Left hindlimb (tissue), 1 donor: Measurements from ENCODE around the gene CREBZF.
A peak's percentile ranks its signal among the peaks of the same experiment; 100 is the strongest.
"Not testable (repeated sequence)": the region's sequence is repeated elsewhere in the genome, so short reads cannot be mapped to it uniquely, and the experiment has no call there.

Experiments used
- DNase-seq: peaks from one replicate; pipeline ENCODE4 v3.0.0-alpha.2; 2018

The CREBZF gene

DNA sequence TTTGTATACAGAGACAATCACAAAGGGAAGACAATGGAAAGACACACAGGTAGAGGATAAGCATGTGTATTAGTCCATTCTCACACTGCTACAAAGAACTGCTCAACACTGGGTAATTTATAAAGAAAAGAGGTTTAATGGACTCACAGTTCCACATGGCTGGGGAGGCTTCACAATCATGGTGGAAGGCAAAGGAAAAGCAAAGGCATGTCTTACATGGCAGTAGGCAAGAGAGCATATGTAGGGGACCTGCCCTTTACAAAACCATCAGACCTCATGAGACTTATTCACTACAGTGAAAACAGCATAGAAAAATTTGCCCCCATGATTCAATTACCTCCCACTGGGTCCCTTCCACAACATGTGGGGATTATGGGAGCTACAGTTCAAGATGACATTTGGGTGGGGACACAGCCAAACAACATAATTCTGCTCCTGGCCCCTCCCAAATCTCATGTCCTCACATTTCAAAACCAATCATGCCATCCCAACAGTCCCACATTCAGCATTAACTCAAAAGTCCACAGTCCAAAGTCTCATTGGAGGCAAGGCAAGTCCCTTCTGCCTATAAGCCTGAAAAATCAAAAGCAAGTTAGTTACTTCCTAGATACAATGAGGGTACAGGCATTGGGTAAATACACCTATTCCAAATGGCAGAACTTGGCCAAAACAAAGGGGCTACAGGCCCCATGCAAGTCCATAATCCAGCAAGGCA, 6.2 kb upstream of the CREBZF start:
- DNase-seq = not testable (repeated sequence)

- no peak for DNase-seq
Observed at GRCh38 chr11:85668157-85668556, 3.2 kb upstream of the CREBZF start.

DNA sequence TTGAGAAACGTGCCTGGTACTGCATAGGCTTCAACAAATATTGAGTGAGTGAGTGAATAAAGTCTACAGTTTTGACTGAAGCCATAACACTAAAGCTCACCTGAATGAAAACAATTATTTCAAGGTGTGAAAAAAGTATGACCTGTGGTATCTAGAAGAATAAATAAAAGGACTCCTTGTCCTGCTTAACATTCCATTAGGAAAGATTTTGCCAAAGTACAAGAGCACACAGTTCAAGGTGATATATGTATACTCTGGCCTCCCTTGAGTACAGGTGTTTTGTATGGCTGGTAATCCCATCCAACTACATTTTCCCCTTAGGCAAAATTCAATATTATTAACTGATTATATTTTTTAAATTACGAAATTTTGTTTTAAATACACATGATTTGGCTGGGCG, 1.8 kb upstream of the CREBZF start:
- DNase-seq = no peak

GRCh38 chr11:85665733-85666132, 804 bp upstream of the CREBZF start:
- DNase-seq = no peak

DNA sequence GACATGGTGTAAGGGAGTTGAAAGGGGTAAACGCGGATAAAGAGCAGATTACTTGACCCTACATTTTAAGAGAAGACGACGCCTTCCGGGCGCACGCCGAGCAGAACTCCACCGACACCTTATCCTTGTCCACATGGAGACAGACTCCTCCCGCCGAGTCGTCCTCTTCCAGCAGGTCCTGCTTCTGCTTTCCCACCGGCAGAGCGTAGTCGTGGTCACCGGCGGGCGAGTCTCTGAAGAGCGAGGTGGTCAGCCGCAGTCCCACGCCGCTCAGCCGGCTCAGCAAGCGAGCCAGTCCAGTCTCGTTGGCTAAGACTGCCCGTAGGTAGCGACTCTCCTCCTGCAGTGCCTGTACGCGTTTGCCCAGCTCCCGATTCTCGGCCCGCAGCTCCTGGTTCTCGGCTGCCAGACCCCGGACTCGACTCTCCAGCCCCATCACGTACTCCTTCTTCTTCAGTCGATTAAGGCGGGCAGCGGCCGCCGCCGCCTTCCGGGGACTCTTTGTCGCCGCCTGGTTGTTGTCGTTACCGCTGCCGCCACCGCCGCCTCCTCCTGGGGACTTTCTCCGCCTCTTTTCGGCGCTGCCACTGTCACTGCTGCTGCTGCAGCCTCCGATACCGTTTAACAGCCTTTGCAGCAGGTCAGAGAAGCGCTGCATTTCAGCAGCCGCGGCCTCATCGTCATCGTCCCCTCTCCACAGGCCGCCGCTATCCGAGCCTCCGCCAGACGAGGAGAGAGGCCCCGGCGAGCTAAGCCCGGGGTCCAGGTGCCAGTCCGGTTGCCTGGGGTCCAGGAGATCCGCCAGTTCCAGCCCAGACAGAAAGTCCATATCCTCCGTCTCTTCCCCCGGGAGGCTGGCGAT, 945 bp downstream of the CREBZF start:
- DNase-seq = peak; percentile 85

- no peak for DNase-seq
Observed at GRCh38 chr11:85663080-85663752, 1.7 kb downstream of the CREBZF start.

- DNase-seq = no peak
Observed at GRCh38 chr11:85661972-85662664, 2.8 kb downstream of the CREBZF start.

DNA sequence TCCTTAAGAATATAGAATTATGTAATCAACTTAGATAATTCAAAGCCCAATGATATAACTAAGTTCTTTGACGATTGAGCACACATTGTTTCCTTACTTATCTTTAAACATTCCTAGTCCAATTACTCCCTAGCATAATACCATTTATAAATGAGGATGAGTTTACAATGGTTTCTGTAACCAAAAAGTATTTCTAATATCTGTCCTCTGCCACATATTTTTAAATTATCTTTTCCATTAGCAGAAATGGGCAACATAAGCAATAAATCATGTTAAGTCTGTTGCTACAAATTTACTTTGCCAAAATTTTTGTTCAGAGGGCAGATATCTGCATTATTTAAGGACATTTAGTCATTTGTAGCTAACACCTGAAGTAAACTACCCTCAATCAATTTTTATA, 6.7 kb downstream of the CREBZF start:
- no peak for DNase-seq

DNA sequence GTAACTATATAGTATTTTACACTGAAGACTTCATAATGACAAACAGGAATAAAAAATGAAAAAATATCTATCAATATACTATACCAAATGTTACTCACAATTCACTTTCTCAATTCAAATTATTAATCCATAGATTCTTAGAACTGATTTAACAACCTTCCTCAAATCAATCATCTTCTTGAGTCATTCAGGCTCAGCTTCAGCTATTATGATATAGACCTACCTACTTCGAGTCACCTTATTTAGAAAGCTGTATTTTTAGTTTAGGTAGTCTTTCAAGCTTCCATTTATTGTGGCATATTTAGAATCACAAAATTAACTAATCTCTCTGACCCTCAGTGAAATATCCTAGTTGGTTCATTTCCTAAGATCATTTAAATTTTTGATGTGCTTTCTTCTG, 8.2 kb downstream of the CREBZF start:
- no peak for DNase-seq

DNA sequence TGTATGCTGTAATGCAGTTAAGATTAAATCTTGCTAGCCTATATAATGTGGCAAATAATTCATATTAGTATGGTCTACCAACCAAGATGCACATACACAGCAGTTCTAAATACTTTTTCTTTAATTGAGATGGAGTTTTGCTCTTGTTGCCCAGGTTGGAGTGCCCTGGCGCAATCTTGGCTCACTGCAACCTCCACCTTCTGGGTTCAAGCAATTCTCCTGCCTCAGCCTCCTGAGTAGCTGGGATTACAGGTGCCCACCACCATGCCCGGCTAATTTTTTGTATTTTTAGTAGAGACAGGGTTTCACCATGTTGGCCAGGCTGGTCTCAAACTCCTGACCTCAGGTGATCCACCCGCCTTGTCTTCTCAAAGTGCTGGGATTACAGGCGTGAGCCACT, 10.6 kb downstream of the CREBZF start:
- not testable (repeated sequence) for DNase-seq

DNA sequence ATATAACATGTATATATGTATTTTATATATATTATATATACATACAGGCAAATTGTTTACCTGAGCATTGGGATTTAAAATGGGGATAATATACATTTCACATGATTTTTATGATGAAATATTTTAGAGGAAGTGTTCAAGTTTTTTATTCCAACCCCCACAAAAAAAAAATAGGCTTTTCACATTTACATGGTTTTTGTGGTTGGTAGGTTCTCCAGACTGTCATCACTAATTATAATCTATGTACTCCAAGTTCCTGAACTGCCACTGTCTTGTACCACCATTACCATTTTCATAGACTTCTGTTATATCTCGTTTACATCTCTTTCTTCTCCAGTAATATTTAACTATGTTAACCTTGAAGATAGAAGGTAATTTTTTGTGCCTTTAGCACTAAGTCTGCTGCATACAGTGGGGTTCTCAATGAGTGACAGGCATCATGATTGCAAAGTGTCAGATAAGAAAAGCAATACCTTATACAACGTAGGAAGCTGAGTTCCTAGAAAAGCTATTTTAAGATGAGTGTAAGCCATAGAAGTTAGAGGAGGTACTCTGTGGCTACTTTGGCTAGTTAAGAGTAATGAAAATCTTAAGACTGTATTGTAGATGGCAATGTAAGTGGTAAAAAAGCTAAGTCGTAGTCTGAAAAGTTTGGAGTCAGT, 12.0 kb downstream of the CREBZF start:
- DNase-seq = no peak

DNA sequence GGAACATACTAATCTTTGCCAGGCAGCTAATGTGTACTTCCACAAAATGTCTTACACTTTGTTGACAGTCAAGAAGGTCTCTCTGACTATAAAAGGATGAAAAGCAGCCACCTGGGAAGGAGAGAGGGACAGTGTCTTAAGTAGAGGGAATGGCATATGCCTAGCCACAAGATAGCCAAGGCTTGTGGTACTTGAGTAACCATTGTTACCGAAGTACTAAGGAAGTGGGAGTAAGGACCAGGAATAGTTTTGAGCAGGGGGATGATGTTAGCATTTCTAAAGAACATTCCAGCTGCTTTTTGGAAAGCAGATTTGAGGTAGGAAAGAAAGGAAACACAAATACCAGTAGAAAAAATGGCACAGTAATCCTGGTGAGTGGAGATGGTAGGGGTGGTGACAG, 13.8 kb downstream of the CREBZF start:
- no peak for DNase-seq

DNA sequence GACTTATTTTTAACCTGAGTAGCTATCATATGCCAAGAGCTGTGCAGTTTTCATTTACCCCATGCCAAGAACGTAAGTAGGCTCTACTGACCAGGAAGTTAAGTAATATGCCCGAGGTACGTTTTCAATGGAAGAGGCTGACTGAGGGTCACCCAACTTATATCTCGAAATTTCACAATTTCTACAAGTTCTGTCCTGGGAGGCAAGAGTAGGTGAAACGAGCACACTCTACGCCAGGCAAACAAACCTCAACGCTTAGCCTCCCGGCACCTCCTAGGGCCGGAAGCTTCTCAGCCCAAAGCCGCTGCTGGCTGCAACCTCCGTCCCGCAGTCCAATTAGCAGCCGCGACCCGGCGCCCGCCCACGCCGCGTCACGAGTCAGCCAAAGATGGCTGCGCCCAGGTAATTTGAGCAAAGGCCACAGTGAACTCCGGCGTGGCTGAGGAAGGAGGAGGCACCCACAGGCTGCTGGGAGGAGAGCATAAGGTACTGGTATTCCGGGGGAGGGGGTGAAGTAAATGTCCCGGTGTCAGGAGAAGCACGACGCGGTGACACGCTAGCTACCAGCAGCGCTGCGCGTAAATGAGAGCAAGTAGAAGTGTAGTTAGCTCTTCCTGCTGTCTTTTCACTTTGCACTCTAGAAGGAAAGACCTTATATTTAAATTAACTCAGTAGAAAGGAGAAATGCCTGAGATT, 17.2 kb downstream of the CREBZF start, which contains the start of gene TMEM126A:
TSS of gene TMEM126A (plus strand) at position 364 of the 696 bp plus-strand sequence. CDS start 2,289 bp downstream, outside the sequence.
- DNase-seq = peak; percentile 92

GRCh38 chr11:85647078-85647477, 17.9 kb downstream of the CREBZF start:
- no peak for DNase-seq

DNA sequence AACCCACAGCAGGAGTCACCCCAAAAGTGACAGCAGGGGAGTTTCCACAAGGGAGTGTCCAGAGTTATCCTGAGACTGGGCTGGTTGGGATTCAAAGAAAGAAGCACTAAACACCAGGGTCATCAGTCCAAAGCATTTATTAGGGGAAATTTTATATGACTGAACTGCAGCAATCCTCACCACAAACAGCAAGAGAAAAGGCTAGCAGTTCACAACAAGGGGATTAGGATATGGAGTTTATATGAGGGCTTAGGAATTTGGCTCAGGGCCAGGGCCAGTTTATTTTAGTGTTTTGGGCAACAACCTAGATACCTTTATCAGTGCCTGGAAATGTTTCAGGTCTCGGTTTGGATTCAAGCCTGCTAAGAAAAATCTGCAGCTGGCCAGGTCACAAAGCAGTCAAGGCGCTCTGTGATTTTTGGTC, 21.7 kb downstream of the CREBZF start:
- peak; percentile 35 for DNase-seq

DNA sequence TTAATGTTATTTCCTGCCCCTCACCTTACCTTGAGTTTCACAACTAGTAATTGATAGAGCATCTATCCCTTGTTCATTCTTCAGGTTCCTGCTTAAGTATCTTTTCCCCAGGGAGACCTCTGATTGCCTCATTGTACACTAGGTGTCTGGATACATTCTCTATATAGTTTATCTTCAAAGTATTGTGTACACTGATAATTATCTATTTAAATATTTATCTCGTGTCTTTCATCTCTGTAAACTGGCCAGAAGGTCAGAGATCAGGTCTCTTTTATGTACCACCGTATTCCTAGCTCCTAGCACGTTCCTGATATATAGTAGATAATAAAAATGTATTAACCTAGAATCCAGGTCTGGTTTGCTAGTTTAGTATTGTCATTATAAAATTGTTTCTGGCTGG, 30.2 kb downstream of the CREBZF start:
- DNase-seq = no peak

- DNase-seq = no peak
Observed at GRCh38 chr11:85628771-85629341, 36.1 kb downstream of the CREBZF start.

DNA sequence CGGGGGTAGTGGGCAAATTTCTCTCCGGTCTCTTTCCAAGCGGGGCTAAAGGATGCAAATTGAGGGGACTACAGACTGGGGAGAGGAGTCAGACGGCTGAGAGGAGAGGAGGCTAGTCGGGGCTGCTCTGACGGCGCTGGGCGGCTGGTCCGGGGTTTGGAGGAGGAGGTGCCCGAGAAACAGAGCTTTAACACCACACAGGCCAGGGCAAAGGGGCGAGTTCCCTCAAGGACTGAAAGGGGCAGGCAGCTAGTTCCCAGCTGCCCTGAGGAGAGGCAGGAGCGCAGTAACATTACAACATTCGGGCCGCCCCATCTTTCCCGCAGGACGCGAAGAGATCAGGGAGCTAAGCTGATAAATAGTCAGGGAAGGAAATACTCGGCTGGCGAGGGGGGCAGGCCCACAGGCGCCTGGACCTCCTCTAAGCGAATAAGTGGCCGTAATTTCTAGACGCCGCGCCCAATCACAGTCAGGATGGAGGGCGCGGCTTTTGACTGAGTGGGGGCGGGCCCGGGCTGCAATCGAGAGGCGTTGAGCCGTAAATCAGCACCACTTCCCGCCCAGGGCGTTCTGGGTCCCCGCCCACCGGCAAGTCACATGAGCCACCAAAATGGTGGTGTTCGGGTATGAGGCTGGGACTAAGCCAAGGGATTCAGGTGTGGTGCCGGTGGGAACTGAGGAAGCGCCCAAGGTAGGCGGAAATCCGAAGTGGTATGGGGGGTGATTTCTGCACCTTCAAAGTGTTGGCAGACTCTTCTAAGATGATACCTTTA, 36.7 kb downstream of the CREBZF start, which contains the start of gene TMEM126B:
TSS of gene TMEM126B (plus strand) at position 596 of the 773 bp plus-strand sequence. CDS start at position 611, 15 bp downstream.
- peak; percentile 98 for DNase-seq

GRCh38 chr11:85627332-85627997, 37.5 kb downstream of the CREBZF start, which contains the start of gene DLG2:
Gene DLG2, minus strand, starts transcription at chr11:85627344.
- peak; percentile 32 for DNase-seq

DNA sequence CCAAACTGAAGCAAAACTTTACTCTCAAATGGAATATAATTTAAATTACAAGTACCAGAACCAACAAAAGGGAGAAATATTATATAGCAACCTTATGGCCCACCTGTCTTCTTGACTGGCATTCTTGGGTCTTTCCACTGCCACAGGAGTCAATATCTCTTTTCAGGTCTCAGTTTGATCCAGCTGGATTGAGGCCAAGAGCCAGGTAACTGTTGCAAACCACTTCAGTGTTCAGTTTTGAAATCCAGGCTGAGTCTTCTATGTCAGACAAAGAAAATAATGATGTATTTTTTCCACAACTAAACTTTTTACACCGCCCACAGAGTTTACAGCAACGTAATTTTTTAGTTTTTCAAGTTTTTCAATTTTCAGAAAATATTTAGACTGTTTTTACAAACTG, 38.4 kb downstream of the CREBZF start:
- DNase-seq = no peak
